ENCODE results near the gene SLC25A26. TPM values are rescaled to one million over a fixed set of nuclear protein-coding genes. Genes with fewer than 3 reads are reported as not detected.

Gene SLC25A26
- polyA plus RNA-seq, 2 donors, result 4.6 to 13.5 TPM

DNA sequence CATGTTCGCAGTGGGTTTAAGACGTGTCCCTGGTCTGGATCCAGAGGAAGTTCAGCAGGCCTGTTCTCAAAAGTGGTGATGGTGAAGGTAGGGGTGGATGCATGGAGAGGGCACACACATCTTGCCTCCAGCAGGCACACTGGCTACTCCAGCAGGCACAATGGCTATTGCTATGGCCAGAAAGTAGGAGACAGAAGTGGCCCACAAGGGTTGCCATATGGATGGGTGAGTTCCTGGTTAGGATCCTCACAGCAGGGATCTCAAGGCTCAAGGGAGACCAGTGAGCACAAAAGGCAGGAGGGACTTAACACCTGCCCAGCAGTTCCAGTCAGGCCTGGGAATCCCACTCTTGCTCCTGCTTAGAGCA lies 172.1 kb downstream of the SLC25A26 start:
- peak overlapping the region in 1 of 2 donors; percentile 7 for H3K27ac ChIP-seq (ENCODE audit: low read depth in 2 of 2, low read length in 1 of 2)
- no peaks in the 10 kb centered on the region for H3K9me3 ChIP-seq (ENCODE audit: control insufficient read depth in 2 of 2, insufficient read depth in 1 of 2, low read depth in 1 of 2, low read length in 1 of 2)
- no peak overlapping the region for H3K4me3 ChIP-seq (ENCODE audit: low read depth in 1 of 2, low read length in 2 of 2)
- H3K4me1 ChIP-seq (ENCODE audit: control insufficient read depth in 2 of 2, insufficient read depth in 2 of 2, low read length in 1 of 2), result no peaks in the 10 kb centered on the region
- H3K27me3 ChIP-seq (ENCODE audit: control insufficient read depth in 1 of 2, insufficient read depth in 2 of 2, low read length in 2 of 2), result no peaks in the 10 kb centered on the region
- WGBS, 2 donors, result 93 to 94% methylated on average over 2 of the region's 2 CpGs
- peaks cover 5 to 22% of the 10 kb centered on the region in 2 donors for H3K36me3 ChIP-seq (ENCODE audit: control insufficient read depth in 2 of 2, insufficient read depth in 2 of 2, low read length in 1 of 2)

DNA sequence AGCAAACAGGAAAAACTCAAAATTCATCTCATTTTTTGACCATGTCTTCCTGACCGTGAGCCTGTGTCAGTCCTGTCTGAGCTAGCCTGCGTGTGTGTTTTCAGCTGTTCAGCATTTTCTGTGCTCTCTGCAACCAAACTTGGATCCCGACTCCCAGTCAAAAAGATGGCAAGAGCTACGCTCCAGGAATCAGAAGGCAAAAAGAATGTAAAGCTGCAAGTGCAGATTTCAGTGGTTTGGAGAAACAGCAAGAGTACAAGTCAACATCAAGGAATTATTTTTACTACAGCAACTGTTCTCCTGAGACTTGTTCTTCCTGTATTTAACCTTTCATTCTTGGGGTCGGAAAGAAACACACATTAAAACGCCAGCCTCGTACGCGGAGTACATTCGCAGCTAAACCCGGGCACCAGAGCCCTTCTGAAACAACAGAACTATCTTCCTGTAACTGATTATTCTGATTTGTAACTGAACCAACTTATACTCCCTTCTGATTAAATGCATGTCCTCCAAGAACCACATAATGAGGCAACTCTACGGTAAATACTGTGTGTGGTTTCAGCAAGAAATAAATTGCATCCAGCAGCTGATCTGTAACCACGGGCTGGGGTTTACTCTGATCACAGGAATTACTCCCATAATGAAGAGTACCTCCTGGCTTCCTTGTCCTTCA lies 172.7 kb downstream of the SLC25A26 start:
- H3K27ac ChIP-seq (ENCODE audit: low read depth in 2 of 2, low read length in 1 of 2), result peak overlapping the region; percentile 7 to 14
- H3K4me1 ChIP-seq (ENCODE audit: control insufficient read depth in 2 of 2, insufficient read depth in 2 of 2, low read length in 1 of 2), result no peaks in the 10 kb centered on the region
- no peak overlapping the region for H3K4me3 ChIP-seq (ENCODE audit: low read depth in 1 of 2, low read length in 2 of 2)
- H3K9me3 ChIP-seq (ENCODE audit: control insufficient read depth in 2 of 2, insufficient read depth in 1 of 2, low read depth in 1 of 2, low read length in 1 of 2), result no peaks in the 10 kb centered on the region
- peaks cover 5 to 22% of the 10 kb centered on the region in 2 donors for H3K36me3 ChIP-seq (ENCODE audit: control insufficient read depth in 2 of 2, insufficient read depth in 2 of 2, low read length in 1 of 2)
- WGBS, 2 donors, result 71% methylated on average over 13 of the region's 13 CpGs
- H3K27me3 ChIP-seq (ENCODE audit: control insufficient read depth in 1 of 2, insufficient read depth in 2 of 2, low read length in 2 of 2), result no peaks in the 10 kb centered on the region

DNA sequence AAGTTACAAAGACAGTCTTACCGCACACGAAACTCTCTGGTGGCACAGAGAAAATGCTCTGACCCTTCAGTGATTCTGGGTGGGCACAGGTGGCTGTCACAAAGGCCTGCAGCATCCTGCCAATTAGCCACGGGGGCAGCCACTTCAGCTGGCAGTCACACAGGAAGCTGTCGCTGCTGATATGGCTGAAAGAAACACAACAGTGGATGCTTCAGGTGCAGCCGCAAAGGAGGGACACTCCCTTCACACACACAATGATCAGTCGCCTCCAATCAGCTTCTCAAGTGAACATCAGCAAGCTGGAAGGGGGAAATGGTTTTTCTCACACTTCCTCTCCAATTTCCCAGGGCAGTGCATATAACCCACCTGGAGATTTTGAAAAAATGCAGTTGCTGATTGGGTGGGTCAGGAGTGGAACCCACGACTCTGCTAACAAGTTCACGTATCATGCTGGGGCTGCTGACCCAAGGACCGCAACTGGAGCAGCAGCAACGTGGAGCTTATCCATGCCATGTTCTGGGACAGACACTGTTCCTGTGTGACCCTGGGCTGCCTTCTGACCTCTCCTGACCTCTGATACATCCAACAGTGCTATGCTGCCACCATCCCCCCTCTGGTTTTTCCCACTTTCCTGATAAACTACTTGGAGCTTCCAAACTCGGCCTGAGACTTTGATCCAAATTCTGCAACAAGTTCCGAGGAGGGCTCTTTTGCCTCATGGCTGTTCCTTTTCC lies 173.4 kb downstream of the SLC25A26 start:
- WGBS, 2 donors, result 71 to 76% methylated on average over 12 of the region's 12 CpGs
- Histone ChIP-seq H3K27ac (ENCODE audit: low read depth in 2 of 2, low read length in 1 of 2) (peak overlapping the region in 1 of 2 donors; percentile 14), H3K9me3 (ENCODE audit: control insufficient read depth in 2 of 2, insufficient read depth in 1 of 2, low read depth in 1 of 2, low read length in 1 of 2) (no peaks in the 10 kb centered on the region), H3K27me3 (ENCODE audit: control insufficient read depth in 1 of 2, insufficient read depth in 2 of 2, low read length in 2 of 2) (no peaks in the 10 kb centered on the region), H3K36me3 (ENCODE audit: control insufficient read depth in 2 of 2, insufficient read depth in 2 of 2, low read length in 1 of 2) (peaks cover 5 to 22% of the 10 kb centered on the region in 2 donors), H3K4me1 (ENCODE audit: control insufficient read depth in 2 of 2, insufficient read depth in 2 of 2, low read length in 1 of 2) (no peaks in the 10 kb centered on the region), H3K4me3 (ENCODE audit: low read depth in 1 of 2, low read length in 2 of 2) (no peak overlapping the region)

DNA sequence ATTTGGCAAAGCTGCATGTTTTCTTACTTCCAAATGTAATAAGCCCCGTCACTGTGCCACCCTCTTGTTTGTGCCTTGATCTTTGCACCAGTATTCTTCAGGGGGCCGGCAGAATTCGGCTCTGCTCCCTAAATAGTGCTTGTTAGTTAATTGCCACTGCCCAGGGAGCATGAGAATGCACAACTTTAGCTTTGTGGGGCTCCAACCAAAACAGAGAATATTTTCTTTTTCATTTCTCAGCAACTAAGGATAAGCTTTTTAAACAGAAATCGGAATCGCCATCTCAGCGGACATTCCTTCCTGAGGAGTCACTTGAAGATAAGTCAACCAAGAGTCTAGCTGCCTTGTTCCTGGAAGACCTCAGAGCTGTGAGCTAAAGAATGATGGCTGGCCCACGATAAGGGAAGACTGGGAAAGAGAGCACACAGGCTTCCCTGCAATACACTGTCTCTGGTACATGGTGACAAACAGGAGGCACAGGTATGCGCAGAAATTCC lies 174.0 kb downstream of the SLC25A26 start:
- Histone ChIP-seq H3K27me3 (ENCODE audit: control insufficient read depth in 1 of 2, insufficient read depth in 2 of 2, low read length in 2 of 2) (no peaks in the 10 kb centered on the region), H3K4me1 (ENCODE audit: control insufficient read depth in 2 of 2, insufficient read depth in 2 of 2, low read length in 1 of 2) (no peaks in the 10 kb centered on the region), H3K4me3 (ENCODE audit: low read depth in 1 of 2, low read length in 2 of 2) (no peak overlapping the region), H3K27ac (ENCODE audit: low read depth in 2 of 2, low read length in 1 of 2) (no peak overlapping the region), H3K36me3 (ENCODE audit: control insufficient read depth in 2 of 2, insufficient read depth in 2 of 2, low read length in 1 of 2) (peaks cover 5 to 22% of the 10 kb centered on the region in 2 donors), H3K9me3 (ENCODE audit: control insufficient read depth in 2 of 2, insufficient read depth in 1 of 2, low read depth in 1 of 2, low read length in 1 of 2) (no peaks in the 10 kb centered on the region)
- WGBS, 2 donors, result 82 to 85% methylated on average over 8 of the region's 8 CpGs

DNA sequence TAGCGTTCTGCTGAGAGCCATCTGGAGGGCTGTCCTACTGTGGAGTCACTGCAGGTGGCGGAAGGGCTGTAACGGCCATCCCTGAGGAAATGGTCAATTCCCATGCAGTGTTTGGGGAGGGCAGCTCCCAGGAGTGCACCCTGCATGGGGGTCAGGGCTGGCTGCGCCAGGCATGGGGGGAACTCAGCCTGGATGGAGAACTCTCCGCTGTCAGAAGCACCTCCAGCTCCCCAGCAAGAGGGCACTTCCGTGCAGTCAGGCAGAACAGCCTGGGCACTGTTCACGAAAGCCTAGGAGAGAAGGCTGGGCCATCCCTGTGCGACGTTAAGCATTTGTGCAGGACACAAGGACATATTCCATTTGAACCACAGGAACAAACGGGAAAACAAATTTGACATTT lies 174.8 kb downstream of the SLC25A26 start:
- H3K4me3 ChIP-seq (ENCODE audit: low read depth in 1 of 2, low read length in 2 of 2), result no peak overlapping the region
- peaks cover 5 to 22% of the 10 kb centered on the region in 2 donors for H3K36me3 ChIP-seq (ENCODE audit: control insufficient read depth in 2 of 2, insufficient read depth in 2 of 2, low read length in 1 of 2)
- no peak overlapping the region for H3K27ac ChIP-seq (ENCODE audit: low read depth in 2 of 2, low read length in 1 of 2)
- H3K4me1 ChIP-seq (ENCODE audit: control insufficient read depth in 2 of 2, insufficient read depth in 2 of 2, low read length in 1 of 2), result no peaks in the 10 kb centered on the region
- no peaks in the 10 kb centered on the region for H3K27me3 ChIP-seq (ENCODE audit: control insufficient read depth in 1 of 2, insufficient read depth in 2 of 2, low read length in 2 of 2)
- H3K9me3 ChIP-seq (ENCODE audit: control insufficient read depth in 2 of 2, insufficient read depth in 1 of 2, low read depth in 1 of 2, low read length in 1 of 2), result no peaks in the 10 kb centered on the region
- WGBS, 2 donors, result 88 to 93% methylated on average over 10 of the region's 10 CpGs

DNA sequence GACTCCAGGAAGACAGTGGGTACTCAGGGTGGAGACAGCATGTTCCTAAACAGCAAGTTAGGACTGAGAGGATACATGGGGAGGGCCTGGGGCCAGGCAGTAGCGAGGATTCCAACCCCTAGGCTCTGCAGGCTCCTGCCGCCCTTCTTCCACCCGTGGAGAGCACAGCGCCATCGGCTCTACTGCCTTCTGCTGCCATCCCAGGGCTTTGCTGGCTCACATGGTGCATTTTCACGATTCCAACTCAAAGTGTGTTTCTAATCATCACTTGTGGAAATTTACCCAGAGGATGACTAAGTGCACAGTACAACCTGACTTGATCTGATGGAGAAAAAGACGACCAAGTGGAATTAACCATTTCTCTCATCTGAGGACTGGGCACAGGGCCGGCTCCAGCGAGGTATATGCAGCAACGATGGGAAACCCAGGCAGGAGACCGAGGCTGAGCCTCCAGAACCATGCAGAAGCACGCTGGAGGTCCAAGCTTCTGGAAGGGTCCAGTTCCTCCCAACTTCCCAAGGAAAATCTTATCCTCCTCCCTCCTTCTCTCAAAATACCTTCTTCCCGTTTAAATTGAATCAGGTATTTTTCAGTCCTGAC lies 175.5 kb downstream of the SLC25A26 start:
- peaks cover 5 to 22% of the 10 kb centered on the region in 2 donors for H3K36me3 ChIP-seq (ENCODE audit: control insufficient read depth in 2 of 2, insufficient read depth in 2 of 2, low read length in 1 of 2)
- H3K27ac ChIP-seq (ENCODE audit: low read depth in 2 of 2, low read length in 1 of 2), result no peak overlapping the region
- no peaks in the 10 kb centered on the region for H3K27me3 ChIP-seq (ENCODE audit: control insufficient read depth in 1 of 2, insufficient read depth in 2 of 2, low read length in 2 of 2)
- no peaks in the 10 kb centered on the region for H3K4me1 ChIP-seq (ENCODE audit: control insufficient read depth in 2 of 2, insufficient read depth in 2 of 2, low read length in 1 of 2)
- 92 to 93% methylated on average over 13 of the region's 13 CpGs for WGBS, 2 donors
- H3K9me3 ChIP-seq (ENCODE audit: control insufficient read depth in 2 of 2, insufficient read depth in 1 of 2, low read depth in 1 of 2, low read length in 1 of 2), result no peaks in the 10 kb centered on the region
- H3K4me3 ChIP-seq (ENCODE audit: low read depth in 1 of 2, low read length in 2 of 2), result no peak overlapping the region

DNA sequence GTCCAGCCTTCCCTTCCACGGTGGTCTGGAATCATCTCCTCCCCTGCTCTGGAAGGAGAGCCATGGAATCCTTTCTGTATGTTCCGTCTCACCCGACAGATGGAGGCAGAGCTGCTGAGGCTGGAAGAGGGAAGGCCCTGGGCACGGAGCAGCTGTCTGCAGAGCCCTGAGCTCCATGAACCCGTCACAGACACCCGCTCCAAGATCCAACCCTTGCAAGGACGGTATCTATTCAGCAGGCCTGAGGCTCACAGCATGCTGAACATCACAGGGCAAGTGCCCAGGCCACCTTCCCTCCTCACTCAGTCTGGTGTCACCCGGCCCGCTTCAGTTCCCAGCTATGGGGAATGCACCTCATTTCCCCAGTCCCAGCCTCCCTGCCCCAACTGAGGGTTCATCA lies 176.1 kb downstream of the SLC25A26 start:
- Histone ChIP-seq H3K4me3 (ENCODE audit: low read depth in 1 of 2, low read length in 2 of 2) (no peak overlapping the region), H3K27me3 (ENCODE audit: control insufficient read depth in 1 of 2, insufficient read depth in 2 of 2, low read length in 2 of 2) (no peaks in the 10 kb centered on the region), H3K4me1 (ENCODE audit: control insufficient read depth in 2 of 2, insufficient read depth in 2 of 2, low read length in 1 of 2) (peaks cover 0 to under 1% of the 10 kb centered on the region in 2 donors), H3K36me3 (ENCODE audit: control insufficient read depth in 2 of 2, insufficient read depth in 2 of 2, low read length in 1 of 2) (peaks cover 5 to 27% of the 10 kb centered on the region in 2 donors), H3K9me3 (ENCODE audit: control insufficient read depth in 2 of 2, insufficient read depth in 1 of 2, low read depth in 1 of 2, low read length in 1 of 2) (no peaks in the 10 kb centered on the region), H3K27ac (ENCODE audit: low read depth in 2 of 2, low read length in 1 of 2) (no peak overlapping the region)
- 98% methylated on average over 9 of the region's 9 CpGs for WGBS, 2 donors

DNA sequence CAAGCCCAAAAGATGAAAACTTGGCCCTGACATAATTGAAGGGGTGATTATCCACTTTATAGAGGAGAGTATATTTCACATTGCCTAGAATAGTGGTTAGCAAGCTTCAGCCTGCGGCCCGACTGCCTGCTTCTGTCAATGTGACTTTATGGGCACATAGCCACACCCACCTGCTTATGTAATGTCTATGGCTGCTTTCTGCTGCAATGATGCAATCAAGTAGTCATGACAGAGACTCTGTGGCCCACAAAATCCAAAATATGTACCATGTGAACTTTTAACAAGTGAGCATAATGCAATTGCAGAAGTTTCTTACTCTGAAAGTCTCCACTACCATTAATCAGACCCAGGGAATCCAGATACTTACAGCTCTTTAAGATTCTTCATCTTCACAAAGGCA lies 176.9 kb downstream of the SLC25A26 start:
- WGBS, 2 donors, result 63 to 71% methylated on average over 2 of the region's 2 CpGs
- Histone ChIP-seq H3K4me3 (ENCODE audit: low read depth in 1 of 2, low read length in 2 of 2) (no peak overlapping the region), H3K27me3 (ENCODE audit: control insufficient read depth in 1 of 2, insufficient read depth in 2 of 2, low read length in 2 of 2) (no peaks in the 10 kb centered on the region), H3K9me3 (ENCODE audit: control insufficient read depth in 2 of 2, insufficient read depth in 1 of 2, low read depth in 1 of 2, low read length in 1 of 2) (no peaks in the 10 kb centered on the region), H3K4me1 (ENCODE audit: control insufficient read depth in 2 of 2, insufficient read depth in 2 of 2, low read length in 1 of 2) (peaks cover 0 to 3% of the 10 kb centered on the region in 2 donors), H3K36me3 (ENCODE audit: control insufficient read depth in 2 of 2, insufficient read depth in 2 of 2, low read length in 1 of 2) (peaks cover 5 to 25% of the 10 kb centered on the region in 2 donors), H3K27ac (ENCODE audit: low read depth in 2 of 2, low read length in 1 of 2) (no peak overlapping the region)

DNA sequence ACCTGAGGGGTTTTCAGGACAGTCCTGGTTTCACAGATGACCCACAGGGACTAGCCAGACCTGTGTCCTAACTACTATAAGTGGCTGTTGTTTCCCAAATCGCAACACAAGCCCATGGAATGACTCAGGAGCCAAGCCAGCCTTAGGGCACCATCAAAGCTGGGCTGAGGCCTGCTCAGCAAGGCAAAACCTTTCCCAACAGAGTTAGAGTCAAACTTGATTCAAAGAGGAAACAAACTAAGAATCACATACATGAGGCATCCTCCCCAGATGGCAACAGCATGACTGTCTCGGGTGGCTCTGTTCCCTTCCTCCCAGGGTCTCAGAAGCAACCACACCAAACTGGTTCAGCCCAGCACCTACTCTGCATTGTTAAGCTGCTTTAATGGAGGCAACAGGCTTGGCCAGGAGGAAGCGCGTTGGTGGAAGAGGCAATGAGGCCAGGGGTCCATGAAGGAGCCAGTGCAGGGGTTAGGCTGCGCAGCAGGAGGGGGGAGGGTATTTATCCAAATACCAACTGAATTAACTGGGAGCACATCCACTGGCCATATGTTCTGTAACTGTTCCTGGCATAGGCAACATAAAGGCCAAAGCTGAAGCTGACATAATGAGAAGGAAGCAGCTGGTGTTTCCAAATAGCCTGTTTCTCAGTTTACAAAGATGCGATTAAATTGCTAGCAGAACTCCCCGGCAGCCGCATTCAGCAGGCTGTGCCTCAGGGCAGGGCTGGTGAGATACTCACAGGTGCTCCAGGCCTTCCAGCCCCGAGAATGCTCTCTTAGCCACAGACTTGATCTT lies 177.6 kb downstream of the SLC25A26 start:
- H3K27ac ChIP-seq (ENCODE audit: low read depth in 2 of 2, low read length in 1 of 2), result no peak overlapping the region

More for the DNA sequence above, 177.6 kb downstream of the SLC25A26 start:
- H3K27me3 ChIP-seq (ENCODE audit: control insufficient read depth in 1 of 2, insufficient read depth in 2 of 2, low read length in 2 of 2), result no peaks in the 10 kb centered on the region
- no peaks in the 10 kb centered on the region for H3K9me3 ChIP-seq (ENCODE audit: control insufficient read depth in 2 of 2, insufficient read depth in 1 of 2, low read depth in 1 of 2, low read length in 1 of 2)
- WGBS, 2 donors, result 80 to 82% methylated on average over 9 of the region's 9 CpGs
- peaks cover 0 to 3% of the 10 kb centered on the region in 2 donors for H3K4me1 ChIP-seq (ENCODE audit: control insufficient read depth in 2 of 2, insufficient read depth in 2 of 2, low read length in 1 of 2)
- no peak overlapping the region for H3K4me3 ChIP-seq (ENCODE audit: low read depth in 1 of 2, low read length in 2 of 2)
- H3K36me3 ChIP-seq (ENCODE audit: control insufficient read depth in 2 of 2, insufficient read depth in 2 of 2, low read length in 1 of 2), result peaks cover 5 to 23% of the 10 kb centered on the region in 2 donors
